HG02870 (cell line): Measurements from ENCODE around the gene VEPH1.

Experiments used
- ATAC-seq: cut with Tn5 transposase; IDR thresholded peaks from one replicate; pipeline ENCODE4 v1.9.1; 2021; ENCODE audit warnings: mild to moderate bottlenecking, moderate library complexity; ENCODE audit not compliant: unreplicated experiment

Gene VEPH1

DNA sequence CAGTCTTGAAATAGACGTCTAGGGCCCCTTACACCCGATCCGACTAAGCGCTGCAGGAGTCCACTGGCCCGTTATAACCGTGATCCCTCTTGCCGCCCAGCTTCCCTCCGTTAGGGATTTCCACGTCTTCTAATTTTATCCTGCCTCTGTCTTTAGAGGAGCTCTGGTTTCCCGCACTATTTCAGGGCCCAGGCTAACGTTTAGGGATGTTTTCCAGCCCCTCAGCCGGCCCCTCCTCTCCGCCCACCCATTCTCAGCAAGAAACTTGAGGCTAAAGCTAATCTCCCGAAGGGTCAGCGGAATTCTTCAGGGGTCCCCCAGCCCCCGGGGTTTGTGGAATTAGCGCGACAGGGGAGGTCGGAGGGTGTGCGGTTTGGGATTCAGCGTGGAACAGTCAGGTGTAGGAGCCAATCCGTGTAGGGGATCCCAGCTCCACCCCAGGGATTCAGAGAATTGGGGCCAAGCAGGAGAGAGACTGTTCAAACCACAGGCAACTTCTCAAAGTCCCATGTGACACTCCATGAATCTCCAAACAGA lies 65.0 kb downstream of the VEPH1 start:
- no peak for ATAC-seq

DNA sequence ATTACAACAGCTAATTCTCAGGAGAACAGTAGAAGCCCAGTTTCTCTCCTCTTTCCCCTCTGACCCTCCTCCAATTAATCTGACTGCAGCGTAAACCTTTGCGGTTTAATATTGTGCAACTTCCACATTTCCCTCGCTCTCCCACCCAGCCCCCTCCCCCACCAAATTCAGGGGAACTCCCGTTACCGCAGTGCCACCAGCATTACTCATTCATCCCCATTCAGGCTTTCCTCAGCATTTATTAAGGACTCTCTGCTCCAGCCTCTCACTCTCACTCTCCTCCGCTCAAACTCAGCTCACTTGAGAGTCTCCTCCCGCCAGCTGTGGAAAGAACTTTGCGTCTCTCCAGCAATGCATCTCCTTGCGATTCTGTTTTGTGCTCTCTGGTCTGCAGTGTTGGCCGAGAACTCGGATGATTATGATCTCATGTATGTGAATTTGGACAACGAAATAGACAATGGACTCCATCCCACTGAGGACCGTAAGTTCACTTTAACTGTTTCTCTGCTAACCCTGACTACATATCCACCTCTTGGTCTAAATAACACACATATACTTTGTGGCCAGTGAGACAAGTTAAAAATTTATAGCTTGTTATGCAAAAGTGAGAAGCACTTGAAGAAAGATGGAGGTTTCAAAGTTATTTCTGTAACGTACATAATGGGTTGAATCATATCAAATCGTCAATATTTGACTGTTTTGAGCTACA lies 66.5 kb downstream of the VEPH1 start, which contains the start of gene PTX3:
Gene PTX3 (plus strand): TSS at position 268 of the 709 bp plus-strand sequence. CDS start 84 bp downstream, at position 352.
- no peak for ATAC-seq

DNA sequence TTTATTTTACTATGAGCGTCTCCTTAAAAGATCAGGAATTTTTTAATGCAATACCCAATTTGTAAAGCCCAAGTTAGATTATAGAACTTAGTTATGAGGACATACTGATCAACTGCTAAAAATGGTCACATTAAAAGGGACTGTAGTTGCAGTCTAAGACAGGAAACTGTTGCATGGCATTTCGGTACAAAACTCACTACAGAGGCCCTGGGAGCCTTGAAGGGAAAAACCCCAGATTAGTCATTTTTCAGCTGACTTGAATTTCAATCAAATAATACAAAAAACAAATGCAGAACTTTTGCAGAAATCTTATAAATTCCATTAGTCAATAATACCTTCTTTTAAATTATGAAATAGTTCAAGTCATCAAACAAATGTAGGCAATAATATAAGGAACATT lies 73.5 kb downstream of the VEPH1 start:
- no peak for ATAC-seq

DNA sequence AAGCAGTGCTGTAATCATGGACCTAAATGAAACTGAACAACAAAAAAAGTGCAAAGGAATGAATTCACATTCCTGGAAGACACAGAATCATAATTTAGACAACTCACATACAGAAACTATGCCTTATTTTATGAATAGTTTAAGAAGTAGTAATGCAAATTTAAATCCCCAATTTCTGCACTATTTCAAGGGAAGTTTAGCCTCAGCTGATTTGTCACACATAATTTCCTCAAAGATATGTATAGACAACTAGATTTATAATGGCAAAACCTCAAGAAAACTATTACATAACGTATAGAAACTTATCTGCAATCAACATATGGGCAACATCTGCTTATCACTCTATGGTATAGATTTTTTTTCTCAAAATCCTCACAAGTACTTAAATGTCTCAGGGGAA lies 74.4 kb downstream of the VEPH1 start:
- ATAC-seq: no peak

DNA sequence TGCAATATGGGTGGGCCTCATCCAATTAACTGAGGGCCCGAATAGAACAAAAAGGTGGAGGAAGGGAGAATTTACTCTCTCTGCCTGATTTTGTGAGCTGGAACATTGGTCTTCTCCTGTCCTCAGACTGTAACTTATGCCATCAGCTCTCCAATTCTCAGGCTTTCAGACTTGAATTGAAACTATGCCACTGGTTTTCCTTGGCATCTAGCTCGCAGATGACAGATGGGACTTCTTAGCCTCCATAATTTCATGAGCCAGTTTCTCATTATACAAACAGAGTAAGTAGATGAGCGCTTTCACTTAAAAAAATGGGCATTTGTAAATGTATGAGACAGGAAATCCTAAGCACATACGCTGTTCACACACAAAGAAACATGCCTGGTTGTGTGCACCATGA lies 75.3 kb downstream of the VEPH1 start:
- ATAC-seq: no peak

DNA sequence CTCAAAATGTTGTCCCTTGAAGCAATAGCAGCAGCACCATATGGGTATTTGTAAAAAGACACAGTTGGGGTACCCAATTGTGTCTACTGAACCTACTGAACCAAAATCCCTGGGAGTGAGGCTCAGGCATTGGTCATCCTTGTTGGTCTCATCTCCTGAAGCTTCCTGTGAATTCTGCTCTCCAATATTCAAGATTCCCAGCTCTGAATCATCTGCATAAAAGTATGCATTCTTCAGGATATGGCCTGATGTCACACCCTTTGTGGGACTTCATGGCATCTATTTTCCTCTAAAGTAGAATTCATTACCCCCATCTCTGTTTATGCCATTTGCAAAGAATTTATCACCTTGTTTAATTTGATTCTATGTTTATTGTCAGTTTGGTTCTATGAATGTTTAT lies 79.9 kb downstream of the VEPH1 start:
- no peak for ATAC-seq

DNA sequence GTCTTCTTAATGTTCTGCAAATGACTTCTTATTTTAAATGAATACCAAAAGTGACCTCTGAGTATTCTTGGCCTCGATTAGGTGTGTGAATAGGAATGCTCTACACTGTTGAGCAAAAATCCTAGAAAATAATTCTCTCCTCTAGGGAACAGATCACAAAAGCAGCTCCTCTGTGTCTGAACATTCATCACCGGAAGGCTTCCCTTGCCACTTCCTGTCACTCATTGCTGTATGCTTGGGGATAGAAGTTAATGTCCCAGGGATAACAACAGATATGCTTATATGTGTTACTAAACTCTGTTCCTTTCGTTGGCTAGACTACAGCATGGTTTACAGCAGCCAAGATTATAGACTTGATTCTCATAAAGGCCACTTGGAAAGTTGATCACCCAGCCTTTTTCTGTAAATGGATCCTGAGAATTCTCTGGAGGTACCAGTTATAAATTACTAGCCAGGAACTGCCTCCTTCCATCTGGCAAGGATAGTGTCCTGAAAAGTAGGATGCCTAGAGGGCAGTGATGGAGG lies 82.5 kb downstream of the VEPH1 start:
- no peak for ATAC-seq

DNA sequence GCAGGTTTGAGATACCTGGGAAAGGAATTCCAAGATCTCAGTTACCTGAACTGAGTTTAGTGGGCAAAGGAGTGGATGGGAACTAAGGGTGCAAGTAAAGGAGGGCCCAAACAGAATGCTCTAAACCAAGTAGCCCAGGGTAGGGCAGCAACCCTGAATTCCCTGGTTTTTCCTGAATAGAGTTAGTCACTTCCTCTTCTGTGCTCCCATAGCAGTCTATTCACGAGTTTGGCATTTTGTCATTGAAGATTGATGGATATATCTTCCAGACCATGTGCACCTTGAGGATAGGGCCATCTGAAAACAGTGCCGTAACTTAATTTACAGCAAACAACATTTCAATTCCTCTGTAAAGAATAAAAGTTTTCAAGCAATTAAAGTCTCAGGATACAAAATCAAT lies 85.1 kb downstream of the VEPH1 start:
- no peak for ATAC-seq

DNA sequence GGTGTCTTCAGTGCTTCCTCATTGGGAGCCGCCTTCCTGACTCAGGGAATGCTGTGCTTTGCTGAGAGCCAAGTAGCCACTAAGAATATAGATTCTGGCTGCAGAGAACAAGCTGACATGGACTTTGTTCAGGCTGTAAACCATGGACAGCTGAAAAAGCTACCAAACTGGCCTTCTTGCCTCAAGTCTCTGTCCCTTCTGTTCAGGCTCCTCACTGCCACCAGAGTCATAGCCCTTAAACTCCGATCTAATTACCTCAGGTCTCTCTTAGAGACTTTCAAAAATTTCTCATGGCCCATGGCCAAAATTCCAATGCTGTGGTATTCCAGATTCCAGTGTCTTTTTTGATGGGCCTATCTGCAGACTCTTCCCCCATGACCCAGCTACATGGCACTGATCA lies 86.0 kb downstream of the VEPH1 start:
- ATAC-seq: no peak

DNA sequence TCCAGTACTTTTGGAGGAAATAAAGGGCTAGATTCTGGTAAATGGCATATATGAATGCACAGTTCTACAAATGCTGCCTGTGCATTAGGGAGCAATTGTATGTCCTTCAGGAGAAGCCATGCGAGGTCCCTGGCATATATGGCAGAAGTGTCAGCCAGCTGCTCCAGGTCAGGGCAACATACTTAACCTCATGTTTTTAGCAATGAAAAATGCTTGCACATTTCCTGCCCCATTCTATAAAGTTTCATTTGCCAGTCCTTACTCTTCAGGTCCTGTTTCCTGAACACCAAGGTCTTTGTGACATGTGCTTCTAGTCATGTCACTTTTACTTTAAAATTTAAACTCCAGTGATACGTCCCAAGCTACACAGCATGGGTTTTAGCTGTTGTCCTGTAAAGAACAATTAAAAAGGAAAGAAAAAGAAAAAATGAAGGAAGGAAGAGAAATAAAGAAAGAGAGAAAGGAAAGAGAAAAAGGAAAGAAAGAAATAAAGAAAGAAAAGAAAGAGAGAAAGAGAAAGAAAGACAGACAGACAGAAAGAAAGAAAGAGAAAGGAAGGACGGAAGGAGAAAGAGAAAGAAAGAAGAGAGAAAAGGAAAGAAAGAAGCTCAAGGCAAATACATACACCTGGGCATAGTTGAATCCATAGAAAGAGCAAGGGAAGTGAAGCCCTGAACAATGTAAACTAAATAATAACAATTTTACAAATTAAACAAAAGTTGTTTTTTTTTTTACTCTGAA lies 86.7 kb downstream of the VEPH1 start:
- no peak for ATAC-seq

DNA sequence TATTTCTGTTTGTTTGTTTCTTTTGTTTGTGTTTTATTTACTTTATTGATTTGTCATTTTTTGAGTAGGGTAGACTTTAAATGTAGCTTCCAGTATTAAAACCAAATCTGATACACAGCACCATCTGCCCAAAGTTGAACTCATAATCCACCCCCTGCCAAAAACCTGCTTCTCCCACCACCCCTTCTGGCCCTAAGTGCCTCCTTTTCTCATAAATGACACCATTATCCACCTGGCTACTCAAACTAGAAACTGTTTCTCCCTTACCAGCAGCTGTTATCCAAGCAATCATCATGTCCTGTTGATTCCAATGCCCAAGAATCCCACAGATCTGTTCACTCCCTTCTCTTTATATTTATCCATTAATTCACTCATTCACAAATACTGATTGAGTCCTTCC lies 88.4 kb downstream of the VEPH1 start:
- no peak for ATAC-seq

DNA sequence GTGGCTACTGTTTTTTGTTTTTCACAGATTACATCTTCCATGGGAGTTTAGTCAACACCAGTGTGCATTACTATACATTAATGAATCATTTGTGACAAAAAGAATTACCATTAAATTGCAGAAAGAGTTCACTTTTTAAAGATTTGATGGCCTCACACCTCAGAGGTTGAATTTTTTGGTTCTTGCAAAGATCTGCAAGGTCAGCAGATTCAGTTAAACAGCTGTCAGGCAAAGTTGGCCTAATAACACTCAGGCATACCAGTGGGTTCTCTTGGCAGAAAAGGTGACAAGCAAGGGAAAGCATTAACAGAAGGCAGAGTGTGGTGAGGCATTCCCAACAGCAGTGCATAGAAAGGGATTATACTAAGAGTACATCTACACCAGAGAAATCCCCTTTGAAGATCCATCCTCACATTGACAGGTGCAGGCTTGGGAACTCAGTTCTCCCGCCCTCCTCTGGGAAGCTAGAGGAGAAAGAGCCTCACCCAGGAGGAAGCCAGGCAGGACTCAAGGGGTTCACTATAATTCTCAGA lies 90.8 kb downstream of the VEPH1 start:
- no peak for ATAC-seq

DNA sequence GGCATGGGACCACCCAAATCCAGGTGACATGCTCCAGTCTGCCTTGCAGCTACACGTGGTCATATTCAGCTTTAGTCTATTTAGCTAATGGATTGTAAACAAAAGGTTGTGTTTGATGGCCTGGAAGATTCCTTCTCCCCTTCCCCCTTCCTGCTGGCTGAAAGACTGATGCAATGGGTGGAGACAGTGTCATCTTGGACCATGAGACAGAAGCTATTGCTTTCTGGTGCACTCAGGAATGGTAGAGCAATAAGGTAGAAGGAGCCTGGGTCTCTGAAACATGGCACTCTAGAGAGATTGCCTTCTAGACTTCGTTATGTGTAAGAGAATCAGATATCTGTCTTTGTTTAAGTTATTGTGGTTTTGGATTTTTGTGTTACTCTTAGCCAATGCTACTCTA lies 92.3 kb downstream of the VEPH1 start:
- no peak for ATAC-seq

DNA sequence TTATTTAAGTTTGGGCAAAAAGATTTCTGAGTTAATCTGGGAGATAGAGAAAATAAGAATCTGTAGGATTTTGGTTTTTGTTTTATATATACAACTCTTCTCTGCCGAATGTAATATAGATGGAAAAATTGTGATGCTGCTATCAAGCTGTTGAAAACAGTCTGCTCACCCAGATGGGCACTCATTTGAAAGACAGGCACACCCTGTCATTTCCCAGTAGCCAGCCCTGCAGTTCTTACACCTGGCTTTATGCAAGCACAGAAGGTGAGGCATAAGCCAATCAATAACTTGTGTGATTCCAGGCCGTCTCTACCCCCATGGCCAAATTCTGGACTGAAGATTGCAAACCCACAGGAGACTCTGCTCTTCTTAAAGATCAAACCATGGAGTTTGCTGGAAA lies 93.7 kb downstream of the VEPH1 start:
- no peak for ATAC-seq

DNA sequence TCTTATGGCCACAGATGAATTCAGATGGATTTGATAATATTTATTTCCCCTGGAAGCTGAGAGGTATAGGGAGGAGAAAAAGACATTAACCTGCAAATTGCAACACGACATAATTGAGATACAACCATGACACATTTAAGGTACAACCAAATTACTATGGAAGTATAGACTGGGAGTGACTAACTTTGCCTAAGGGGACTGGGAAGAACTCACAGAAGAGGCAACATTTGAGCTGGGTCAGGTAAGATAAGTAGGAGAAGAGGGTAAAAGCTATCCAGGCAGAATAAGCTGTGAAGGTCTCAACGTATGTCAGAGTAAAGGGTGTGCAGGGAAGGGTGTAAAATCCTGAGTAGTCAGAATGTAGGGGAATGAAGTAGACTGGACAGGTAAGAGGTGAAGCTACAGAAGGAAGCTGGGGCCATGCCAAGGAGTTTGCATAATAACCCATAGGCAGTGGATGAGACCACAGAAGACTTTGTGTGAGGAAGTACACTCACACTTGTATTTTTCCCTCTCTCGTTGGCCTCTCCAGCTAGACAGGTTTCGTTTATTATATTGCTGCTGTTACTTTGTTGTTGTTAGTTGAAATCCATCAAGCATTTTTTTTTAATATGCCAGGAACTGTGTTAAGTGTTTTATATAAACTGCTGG lies 94.6 kb downstream of the VEPH1 start:
- ATAC-seq: no peak

DNA sequence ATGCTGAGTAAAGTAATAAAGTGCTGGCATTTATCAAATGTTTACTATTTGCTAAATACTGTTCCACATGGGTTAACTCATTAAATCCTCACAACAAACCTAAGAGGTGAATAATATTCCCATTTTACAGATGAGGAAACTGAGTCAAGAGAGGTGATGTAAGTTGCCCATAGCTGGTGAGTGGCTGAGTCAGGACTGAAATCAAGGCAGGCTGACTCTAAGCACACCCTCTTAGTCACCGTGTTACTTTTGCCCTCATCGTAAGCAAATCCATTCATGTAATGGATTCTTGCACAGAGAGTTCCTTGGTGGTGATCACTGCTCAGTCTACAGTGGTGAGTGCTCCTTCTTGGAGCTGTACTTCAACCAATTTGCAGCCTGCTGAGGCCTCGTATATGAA lies 95.4 kb downstream of the VEPH1 start:
- ATAC-seq: no peak

DNA sequence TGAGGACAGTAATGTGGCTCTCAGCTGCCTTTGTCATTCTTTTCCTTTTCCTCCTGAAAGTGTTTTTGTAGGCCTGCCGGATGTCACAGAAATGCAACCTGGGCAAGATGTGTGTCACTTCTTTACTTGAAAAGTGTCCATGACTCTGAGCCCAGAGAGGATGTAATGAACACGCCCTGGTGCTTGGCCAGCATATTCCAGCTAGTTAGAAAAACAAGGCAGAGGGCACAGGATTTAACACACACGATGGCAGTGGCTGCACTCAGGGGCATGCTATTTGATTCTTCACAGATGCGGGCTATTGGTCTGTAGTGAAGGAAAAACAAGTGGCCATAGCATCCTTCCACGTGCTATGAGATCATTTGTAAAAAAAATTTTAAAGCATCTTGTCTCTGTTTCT lies 96.8 kb downstream of the VEPH1 start:
- ATAC-seq: no peak

DNA sequence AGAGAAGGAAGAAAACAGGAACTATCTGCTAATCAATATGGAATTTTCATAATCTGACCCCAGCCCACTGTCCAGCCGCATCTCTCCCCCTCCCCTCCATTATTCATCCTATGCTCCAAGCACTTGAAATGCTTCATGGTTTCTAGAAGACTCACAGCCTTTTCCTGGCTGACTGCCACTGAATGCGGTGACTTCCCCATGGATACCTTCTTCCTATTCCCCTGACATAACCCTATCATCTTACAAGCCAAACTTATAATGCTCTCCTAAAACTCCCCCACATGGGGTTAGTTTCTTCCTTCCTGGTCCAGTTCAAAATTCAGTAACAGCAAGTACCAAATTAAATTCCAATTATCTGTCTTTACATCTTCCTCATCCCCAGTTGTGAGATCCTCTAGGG lies 97.8 kb downstream of the VEPH1 start:
- ATAC-seq: no peak

DNA sequence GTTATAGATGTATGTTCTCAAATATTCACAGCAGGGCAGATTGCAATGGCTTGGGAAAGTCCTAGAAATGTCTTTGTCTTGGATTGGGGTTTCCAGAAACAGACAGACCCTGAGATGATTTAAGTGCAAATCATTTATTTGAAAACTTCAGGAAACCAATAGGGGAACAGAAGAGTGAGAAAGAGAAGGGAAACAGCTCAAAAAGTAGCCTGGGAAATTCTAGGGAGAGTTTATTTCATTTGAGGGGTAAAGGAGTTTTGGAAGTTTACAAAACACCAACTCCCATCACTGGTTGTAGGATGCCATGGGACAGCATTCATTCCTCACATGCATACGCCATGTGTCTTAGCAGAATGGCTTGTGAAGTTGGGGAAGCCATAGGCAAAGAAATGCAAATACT lies 98.8 kb downstream of the VEPH1 start:
- no peak for ATAC-seq

DNA sequence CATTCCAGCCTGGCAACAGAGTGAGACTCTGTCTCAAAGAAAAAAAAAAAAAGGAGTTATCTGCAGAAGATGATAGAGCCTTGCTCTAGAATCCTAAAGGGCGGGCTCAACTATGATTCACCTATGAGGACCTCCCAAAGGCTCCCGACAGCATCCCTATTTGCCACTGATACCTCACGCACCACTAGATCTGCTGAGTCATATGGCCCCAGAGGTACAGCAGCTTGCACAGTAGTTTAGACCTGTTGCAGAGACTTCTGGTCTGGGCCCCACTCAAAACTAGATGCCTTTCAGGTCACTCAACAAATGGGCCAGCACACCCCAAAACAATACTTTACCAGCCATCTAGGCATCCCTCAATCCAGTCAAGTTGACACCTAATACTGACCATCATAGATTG lies 104.6 kb downstream of the VEPH1 start:
- ATAC-seq: no peak

DNA sequence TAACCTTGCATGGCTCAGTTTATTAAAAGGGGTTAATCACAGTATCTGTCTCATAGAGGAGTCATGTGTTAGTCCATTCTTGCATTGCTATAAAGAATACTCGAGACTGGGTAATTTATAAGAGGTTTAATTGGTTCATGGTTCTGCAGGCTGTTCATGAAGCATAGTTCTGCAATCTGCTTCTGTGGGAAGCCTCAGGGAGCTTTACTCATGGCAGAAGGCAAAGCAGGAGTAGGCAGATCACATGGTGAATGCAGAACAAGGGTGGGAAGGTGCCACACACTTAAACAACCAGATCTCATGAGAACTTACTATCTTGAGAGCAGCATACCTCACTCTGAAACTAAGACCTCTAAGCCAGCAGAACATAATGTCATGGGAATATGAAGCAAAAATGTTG lies 108.8 kb downstream of the VEPH1 start:
- no peak for ATAC-seq
